GM18505 (cell line): ENCODE data around the gene ATP9A.
"Not testable (repeated sequence)": the region's sequence is repeated elsewhere in the genome, so short reads cannot be mapped to it uniquely, and the experiment has no call there.

Experiments
- ATAC-seq: cut with Tn5 transposase; IDR thresholded peaks from one replicate; pipeline ENCODE4 v1.9.1; 2021; ENCODE audit not compliant: unreplicated experiment
- POLR2A ChIP-seq: IDR thresholded peaks from 4 replicates; pipeline ENCODE4 v1.6.1; 2011; ENCODE audit warnings: borderline replicate concordance; ENCODE audit not compliant: insufficient read depth, insufficient read length; ENCODE audit errors: extremely low read depth

ATP9A gene

DNA sequence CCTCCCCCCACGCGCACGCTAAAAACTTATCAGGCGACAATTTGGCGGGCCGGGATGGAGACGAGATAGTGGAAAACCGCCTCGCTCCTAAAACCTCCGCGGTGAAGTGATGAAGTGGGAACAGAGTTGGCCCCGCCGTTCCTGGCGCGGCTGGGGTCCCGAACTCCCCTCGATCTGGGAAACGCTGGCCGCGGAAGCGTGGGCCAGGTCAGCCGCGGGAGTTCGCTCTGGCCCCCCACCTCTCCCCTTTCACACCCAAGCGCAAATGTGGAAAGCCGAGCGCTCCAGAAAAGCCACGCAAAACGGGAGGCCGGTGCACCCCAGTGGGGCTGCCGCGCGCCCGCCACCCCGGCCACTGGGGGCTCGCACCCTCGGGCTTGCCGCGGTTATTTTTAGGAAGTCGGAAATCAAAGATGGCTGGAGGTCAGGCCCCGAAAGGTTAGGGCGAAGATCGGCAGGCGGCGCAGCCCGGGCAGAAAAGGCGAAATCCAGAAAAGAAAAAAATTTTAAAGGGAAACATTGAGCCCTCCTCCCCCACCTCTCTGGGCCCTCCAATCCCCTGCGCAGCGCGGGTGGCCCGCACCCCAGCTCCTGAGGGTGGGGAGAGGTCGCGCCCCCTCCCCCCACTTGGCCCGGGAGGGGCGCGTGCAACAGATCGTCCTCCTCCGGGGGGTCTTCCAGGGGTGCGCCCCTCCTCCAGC, 33.1 kb upstream of the ATP9A start:
- ATAC-seq, result no peak

DNA sequence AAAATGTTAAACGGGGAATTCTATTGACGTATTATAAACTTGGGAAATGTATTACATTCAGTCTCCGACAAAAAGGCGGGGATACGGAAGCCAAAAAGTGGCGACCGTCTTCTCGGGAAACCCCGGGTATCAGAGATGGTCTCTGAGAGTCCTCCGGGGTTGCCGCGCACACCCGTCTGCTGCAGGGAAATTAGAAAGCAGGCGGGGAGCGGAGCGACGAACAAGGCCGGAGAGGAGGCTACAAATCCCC, 32.6 kb upstream of the ATP9A start:
- no peak for ATAC-seq
- TF ChIP-seq POLR2A, result no peak

More for the DNA sequence above, 33.1 kb upstream of the ATP9A start:
- TF ChIP-seq POLR2A, result no peak

DNA sequence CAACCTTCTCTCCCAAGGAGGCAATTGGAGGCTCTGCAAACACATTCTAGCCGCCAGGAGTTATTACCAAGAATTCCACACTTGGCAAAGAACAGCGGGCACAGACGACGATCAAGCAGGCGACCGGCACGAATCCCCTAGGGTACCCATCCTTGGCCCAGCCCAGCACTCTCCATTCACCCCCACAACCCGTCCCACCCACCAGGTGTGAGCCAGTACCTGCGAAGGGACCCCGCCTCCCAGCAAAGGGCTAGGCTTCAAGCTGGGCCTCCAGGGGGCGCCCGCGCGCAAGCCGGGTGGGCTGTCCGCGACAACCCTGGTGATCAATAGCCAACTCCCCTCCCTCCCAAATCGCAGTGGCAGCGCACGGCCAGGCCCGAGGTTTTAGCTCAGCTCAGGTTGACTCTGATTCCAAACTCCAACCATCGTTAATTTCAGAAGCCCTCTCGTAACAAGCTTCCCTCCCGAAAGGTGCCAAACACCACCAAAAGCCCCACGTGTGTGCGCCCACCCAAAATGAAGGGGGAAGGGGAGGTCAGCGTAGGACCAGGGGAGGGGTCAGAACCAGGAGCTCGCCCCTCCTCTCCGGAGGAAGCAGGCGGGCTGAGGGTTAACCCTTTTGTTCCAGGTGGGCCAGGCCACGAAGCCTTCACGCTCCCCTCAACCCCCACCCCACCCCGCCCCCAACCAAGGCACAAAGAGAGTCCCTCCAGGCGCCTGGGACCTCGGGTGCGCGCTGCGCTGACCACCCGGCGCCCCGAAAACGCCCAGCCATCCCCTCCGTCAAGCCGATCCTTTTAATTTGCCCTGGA, 32.1 kb upstream of the ATP9A start:
- ATAC-seq, result no peak

DNA sequence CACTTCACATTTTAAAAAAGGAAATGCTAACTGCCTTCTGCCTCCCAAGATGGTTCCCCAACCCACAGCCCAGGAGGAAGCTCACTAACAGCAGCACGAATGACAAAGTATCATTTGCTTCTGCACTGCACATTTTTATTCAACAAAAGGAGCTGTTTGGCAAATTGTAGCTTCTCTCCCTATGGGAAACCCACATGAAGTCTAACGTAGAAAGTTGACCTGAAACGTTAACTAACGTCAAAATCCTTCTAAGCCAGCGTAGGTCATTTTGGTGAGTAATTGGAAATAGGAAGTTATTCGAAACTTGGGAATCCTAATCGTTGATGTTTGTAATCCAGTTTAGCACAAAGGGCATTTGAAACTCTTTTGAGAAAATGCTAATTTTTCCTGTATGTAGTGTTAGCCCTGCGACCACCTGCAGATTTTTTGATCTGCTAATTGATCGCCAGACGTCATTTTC, 31.2 kb upstream of the ATP9A start:
- no peak for ATAC-seq
- no peak for TF ChIP-seq POLR2A

More for the DNA sequence above, 32.1 kb upstream of the ATP9A start:
- no peak for TF ChIP-seq POLR2A

DNA sequence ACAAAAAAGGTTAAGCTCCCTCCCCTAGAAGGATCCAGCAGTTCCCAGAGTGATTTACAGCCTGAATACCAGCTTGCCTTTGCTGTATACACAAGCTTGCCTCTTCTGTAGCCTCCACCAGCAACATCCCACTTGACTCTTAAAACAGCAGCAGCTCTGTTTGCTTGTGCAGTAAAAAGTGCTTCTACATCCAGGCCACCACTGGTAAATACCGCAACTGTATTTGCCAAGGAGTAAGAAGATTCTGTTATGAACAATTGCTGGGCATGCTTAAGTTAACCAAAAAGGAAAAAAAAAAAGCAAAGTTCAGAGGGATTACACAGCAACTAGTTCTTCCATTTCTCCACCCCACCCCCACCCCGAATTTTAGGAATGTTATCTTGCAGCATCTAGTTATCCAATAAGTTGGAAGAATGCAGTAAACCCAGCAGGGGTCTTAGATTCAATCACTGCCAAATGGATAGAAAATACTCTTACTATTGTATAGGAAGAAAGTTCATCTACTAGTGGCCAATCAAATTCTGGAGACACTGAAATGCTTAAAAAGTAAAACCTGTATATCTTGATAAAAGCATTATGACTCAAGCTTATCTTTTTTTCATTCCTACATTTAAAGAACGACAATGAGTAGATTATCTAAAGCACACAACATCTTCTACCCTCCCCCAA, 29.3 kb upstream of the ATP9A start:
- ATAC-seq, result no peak
- no peak for TF ChIP-seq POLR2A

DNA sequence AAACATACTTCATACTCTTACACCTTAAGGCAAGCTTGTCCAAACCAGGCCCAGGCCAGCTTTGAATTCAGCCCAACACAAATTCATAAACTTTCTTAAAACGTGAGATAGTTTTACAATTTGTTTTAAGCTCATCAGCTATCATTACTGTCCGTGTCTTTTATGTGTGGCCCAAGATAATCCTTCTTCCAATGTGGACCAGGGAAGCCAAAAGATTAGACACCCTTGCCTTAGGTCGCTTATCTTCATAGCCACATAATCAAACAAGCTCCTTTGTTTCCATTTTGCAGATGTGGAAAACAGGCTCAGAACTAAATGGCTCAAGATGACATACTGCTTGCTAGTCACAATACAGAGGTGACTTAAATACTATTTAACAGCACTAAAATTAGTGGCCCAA, 28.1 kb upstream of the ATP9A start:
- ATAC-seq, result no peak

DNA sequence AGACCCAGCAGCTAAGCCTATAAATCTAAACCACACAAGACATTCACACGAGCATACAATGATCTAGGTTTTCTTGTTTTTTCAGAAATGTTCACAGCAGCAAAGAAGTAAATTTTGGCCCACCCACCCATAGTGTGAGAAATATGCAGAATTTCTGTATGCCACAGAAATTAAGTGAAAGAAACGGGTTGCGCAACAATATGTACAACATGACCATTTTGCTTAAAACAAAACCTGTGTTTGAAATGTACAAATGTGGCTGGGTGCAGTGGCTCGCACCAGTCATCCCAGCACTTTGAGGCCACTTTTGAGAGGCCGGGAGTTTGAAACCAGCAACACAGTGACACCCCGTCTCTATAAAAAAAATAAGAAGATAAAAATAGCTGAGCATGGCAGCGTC, 24.8 kb upstream of the ATP9A start:
- no peak for ATAC-seq
- no peak for TF ChIP-seq POLR2A

More for the DNA sequence above, 28.1 kb upstream of the ATP9A start:
- no peak for TF ChIP-seq POLR2A

DNA sequence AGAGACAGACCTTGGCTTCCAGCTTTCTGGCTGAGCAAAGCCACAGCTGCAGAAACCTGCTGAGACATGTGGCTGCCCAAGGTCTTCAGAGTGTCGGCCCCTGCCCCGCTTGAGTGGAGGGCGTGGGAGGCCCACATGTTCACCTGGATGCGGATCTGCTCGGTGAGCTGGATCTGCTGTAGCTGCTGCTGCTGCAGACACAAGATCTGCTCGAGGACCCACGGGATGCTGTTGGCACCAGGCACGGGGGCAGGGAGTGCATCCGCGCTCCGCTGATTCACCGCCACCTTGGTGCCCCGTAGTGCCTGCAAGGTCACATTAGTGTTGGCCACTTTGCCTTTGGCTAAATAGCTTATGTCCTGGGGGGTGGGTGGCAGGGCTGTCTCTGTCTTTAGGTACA, 23.4 kb upstream of the ATP9A start:
- no peak for ATAC-seq
- TF ChIP-seq POLR2A, result no peak

DNA sequence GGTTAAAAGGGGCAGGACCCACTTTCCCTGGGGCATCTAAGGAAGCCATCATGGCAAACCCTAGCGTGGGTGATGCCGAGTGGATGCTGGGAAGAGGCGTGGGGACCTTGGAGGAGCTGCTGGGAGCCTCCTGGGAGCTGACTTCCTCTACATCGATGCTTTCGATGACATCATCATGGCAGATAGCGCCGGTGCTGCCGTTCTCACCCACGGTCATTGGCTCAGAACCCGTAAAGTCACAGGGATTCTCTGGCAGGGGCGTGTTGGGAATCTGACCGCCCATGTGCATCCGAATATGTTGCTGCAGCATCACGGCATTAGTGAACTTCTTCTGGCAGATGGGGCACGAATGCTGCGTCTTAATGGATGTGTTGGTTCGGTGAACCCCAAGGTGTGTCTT, 22.1 kb upstream of the ATP9A start:
- TF ChIP-seq POLR2A, result no peak
- ATAC-seq, result no peak

DNA sequence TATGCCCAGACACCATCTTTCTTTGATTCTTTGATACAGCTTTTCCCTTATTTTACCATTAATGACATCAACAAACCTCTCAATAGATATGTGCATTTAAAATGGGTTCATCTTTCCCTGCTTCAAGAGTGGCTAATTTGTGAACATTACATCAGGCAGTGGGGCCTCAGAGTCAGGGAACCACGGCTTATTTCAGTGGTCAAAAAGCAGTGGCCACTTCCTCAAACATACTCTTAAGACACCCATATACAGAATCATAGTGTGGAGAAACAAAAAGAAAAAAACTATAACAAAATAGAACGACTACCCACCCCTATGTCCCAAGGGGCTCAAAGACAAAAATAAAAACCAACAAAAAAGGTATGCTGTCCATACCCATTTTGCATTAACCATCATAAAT, 21.2 kb upstream of the ATP9A start:
- no peak for ATAC-seq
- no peak for TF ChIP-seq POLR2A

DNA sequence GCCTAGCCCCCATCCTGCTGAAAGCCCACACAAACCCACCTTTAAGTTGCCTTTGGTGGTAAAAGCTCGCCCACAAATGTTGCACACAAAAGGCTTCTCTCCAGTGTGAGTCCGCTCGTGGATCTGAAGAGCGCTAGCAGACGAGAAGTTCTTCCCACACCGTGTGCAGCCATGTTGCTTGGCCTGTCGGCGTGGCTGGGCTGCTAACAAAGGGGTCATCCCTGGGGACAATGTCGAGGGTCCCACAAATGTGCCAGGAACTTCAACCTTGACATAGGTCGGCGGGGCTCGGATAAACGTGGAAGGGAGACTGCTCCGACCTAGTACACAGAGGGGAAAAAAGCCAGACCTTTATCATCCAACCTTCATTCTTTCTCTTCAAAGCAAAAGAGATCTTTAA, 20.6 kb upstream of the ATP9A start:
- TF ChIP-seq POLR2A, result no peak
- no peak for ATAC-seq

DNA sequence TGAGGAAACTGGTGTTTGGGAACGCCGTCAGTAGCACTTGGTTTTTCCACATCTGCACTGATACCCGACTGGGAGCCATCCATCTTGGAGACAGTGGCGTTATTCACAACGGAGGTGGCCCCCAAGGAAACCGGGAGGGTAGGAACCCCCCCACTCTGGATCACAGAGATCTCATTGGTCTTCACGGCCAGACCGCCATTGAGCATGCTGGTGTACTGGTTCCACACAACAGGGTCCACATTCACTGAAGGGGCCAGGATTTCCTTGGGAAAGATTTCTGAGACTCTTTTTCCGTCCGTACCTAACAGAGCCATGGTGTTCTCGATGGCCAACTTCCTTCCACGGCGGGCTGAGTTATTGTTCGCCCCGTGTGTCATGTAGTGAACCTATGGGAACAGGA, 16.1 kb upstream of the ATP9A start:
- no peak for ATAC-seq
- TF ChIP-seq POLR2A, result no peak

DNA sequence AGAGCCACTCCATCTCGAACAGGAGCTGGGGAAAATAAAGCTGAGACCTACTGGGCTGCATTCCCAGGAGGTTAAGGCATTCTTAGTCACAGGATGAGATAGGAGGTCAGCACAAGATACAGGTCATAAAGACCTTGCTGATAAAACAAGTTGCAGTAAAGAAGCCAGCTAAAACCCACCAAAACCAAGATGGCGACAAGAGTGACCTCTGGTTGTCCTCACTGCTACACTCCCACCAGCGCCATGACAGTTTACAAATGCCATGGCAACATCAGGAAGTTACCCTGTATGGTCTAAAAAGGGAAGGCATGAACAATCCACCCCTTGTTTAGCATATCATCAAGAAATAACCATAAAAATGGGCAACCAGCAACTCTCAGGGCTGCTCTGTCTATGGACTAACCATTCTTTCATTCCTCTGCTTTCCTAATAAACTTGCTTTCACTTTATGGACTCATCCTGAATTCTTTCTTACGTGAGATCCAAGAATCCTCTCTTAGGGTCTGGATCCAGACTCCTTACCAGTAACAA, 10.1 kb upstream of the ATP9A start:
- ATAC-seq, result not testable (repeated sequence)

DNA sequence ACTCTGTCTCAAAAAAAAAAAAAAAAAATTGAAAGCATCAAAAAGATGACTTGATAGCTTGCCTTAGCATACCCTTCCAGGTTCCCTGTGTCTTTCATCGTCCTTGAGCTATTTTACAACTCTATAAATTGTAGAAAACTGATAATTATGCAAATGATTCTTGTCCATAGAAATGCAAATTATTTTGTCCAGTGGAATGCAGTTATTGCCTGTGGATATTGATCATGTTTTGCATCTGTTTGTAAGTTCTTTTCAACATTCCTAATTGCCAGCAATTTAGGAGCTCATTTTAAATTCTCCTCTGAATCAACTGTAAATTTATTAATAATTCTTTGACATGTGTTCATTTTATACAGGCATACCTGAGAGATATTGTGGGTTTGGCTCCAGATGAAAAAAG, 7.1 kb upstream of the ATP9A start:
- TF ChIP-seq POLR2A, result no peak
- no peak for ATAC-seq
